Dendritic cell treated with granulocyte-macrophage colony-stimulating factor and Interleukin-4, amounts not matched to agents 40 ng/mL and 50 ng/mL, for 4 days (primary cell): ENCODE measurements around the gene MATN4.

Source experiments
- H3K27ac Mint-ChIP-seq: one replicate; pipeline ENCODE4 v1.8.0; 2022; ENCODE audit warnings: mild to moderate bottlenecking, mixed read lengths
- H3K27me3 Mint-ChIP-seq: one replicate; pipeline ENCODE4 v1.8.0; 2022; ENCODE audit warnings: mild to moderate bottlenecking, mixed read lengths
- H3K36me3 Mint-ChIP-seq: one replicate; pipeline ENCODE4 v1.8.0; 2022; ENCODE audit warnings: low read depth, mixed read lengths
- H3K4me1 Mint-ChIP-seq: one replicate; pipeline ENCODE4 v1.8.0; 2022; ENCODE audit warnings: low read depth, mixed read lengths
- H3K4me3 Mint-ChIP-seq: one replicate; pipeline ENCODE4 v1.8.0; 2022; ENCODE audit warnings: mild to moderate bottlenecking, moderate library complexity, mixed read lengths
- H3K9me3 Mint-ChIP-seq: one replicate; pipeline ENCODE4 v1.8.0; 2022; ENCODE audit warnings: mixed read lengths
- intact Hi-C: fragments of 100-400 bp; cut with micrococcal nuclease; formaldehyde crosslinking; loops from one replicate; pipeline ENCODE4 v1.15.0; 2022

The MATN4 gene

DNA sequence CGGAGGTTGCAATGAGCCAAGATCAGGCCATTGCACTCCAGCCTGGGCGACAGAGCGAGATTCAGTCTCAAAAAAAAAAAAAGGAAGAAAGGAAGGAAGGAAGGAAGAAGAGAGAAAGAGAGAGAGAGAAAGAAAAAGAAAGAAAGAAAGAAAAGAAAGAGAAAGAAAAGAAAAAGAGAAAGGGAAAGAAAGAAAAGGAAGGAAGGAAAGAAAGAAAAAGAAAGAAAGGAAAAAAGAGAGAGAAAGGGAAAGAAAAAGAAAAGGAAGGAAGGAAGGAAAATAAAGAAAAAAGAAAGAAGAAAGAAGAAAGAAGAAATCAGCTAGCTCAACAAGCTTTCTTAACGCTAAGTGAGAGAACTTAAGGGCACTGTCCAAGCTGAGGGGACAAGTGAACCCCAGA, 7.6 kb upstream of the MATN4 start:
- H3K4me3 Mint-ChIP-seq: no peak overlapping the region
- H3K27me3 Mint-ChIP-seq: peaks cover 72% of the 10 kb centered on the region
- H3K27ac Mint-ChIP-seq: no peak overlapping the region
- peaks cover 16% of the 10 kb centered on the region for H3K4me1 Mint-ChIP-seq
- no peaks in the 10 kb centered on the region for H3K36me3 Mint-ChIP-seq
- intact Hi-C loops: no loop called here
- H3K9me3 Mint-ChIP-seq: no peaks in the 10 kb centered on the region

GRCh38 chr20:45313943-45314342, 5.8 kb upstream of the MATN4 start:
- H3K4me1 Mint-ChIP-seq: peaks cover 13% of the 10 kb centered on the region
- intact Hi-C loops: no loop called here
- H3K27ac Mint-ChIP-seq: no peak overlapping the region
- peaks cover 76% of the 10 kb centered on the region for H3K27me3 Mint-ChIP-seq
- no peaks in the 10 kb centered on the region for H3K36me3 Mint-ChIP-seq
- H3K9me3 Mint-ChIP-seq: no peaks in the 10 kb centered on the region
- H3K4me3 Mint-ChIP-seq: no peak overlapping the region

- no peaks in the 10 kb centered on the region for H3K36me3 Mint-ChIP-seq
- H3K27ac Mint-ChIP-seq: no peak overlapping the region
- peaks cover 78% of the 10 kb centered on the region for H3K27me3 Mint-ChIP-seq
- intact Hi-C loops: no loop called here
- no peaks in the 10 kb centered on the region for H3K9me3 Mint-ChIP-seq
- H3K4me3 Mint-ChIP-seq: no peak overlapping the region
- peaks cover 11% of the 10 kb centered on the region for H3K4me1 Mint-ChIP-seq
Observed at GRCh38 chr20:45313065-45313695, 5.1 kb upstream of the MATN4 start.

DNA sequence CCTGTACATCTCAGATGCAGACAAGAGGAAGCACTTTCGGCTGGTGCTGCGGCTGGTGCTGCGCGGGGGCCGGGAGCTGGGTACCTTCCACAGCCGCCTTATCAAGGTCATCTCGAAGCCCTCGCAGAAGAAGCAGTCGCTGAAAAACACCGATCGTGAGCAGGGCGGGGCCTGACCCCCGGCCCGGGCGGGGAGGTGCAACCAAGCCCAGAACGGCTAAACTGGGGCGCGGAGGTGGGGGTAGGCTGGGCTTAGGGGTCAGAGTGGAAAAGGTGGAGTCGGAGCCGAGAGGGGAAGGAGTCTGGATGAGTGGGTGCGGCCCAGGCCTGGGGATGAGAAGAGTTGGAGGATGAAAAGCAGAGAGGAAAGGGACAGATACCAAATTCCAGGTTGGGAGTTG, 4.1 kb upstream of the MATN4 start:
- Mint-ChIP-seq H3K36me3 (no peaks in the 10 kb centered on the region), H3K27me3 (peaks cover 79% of the 10 kb centered on the region), H3K27ac (no peak overlapping the region), H3K4me3 (no peak overlapping the region), H3K9me3 (no peaks in the 10 kb centered on the region), H3K4me1 (peaks cover 11% of the 10 kb centered on the region)
- intact Hi-C loops: no loop called here

GRCh38 chr20:45311589-45312211, 3.6 kb upstream of the MATN4 start:
- no peak overlapping the region for H3K4me3 Mint-ChIP-seq
- H3K27me3 Mint-ChIP-seq: peaks cover 77% of the 10 kb centered on the region
- intact Hi-C loops: no loop called here

GRCh38 chr20:45309075-45309474, 976 bp upstream of the MATN4 start:
- intact Hi-C loops: no loop called here
- Mint-ChIP-seq H3K4me3 (no peak overlapping the region), H3K27me3 (peaks cover 77% of the 10 kb centered on the region), H3K36me3 (no peaks in the 10 kb centered on the region), H3K27ac (no peak overlapping the region), H3K4me1 (peaks cover 11% of the 10 kb centered on the region), H3K9me3 (no peaks in the 10 kb centered on the region)

More at GRCh38 chr20:45311589-45312211, 3.6 kb upstream of the MATN4 start:
- H3K27ac Mint-ChIP-seq: no peak overlapping the region
- no peaks in the 10 kb centered on the region for H3K9me3 Mint-ChIP-seq
- no peaks in the 10 kb centered on the region for H3K36me3 Mint-ChIP-seq
- H3K4me1 Mint-ChIP-seq: peaks cover 11% of the 10 kb centered on the region

- H3K9me3 Mint-ChIP-seq: no peaks in the 10 kb centered on the region
- peaks cover 11% of the 10 kb centered on the region for H3K4me1 Mint-ChIP-seq
- H3K4me3 Mint-ChIP-seq: no peak overlapping the region
- peaks cover 77% of the 10 kb centered on the region for H3K27me3 Mint-ChIP-seq
- no peaks in the 10 kb centered on the region for H3K36me3 Mint-ChIP-seq
- intact Hi-C loops: no loop called here
- no peak overlapping the region for H3K27ac Mint-ChIP-seq
Observed at GRCh38 chr20:45307076-45307640, 941 bp downstream of the MATN4 start.

DNA sequence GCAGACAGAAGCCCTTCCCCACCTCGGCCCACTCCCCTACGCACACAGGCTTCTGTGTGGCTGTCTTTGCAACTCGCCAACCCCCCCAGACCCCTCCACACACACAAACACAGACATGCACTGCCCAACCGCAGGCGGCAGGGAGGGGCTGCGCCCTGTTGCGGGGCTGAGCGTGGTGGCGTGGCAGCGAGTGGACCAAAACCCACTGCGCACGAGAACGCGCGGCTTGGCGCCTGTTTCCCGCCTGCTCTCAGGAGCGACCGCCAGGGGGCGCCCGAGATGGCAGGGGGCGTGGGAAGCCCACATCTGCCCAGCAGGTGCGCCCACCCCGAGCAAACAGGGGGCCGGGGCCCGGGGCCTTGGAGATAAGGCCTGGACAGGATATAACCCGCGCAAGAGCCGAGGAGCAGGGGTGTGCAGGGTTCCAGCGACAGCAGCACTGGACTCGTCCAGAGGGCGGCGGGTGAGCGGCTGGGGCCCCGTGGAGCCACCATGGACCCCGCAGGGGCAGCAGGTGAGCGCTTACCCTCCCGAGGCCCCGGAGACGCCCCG, 1.6 kb downstream of the MATN4 start, which contains the start of gene RBPJL:
TSS of gene RBPJL (plus strand) at position 410 of the 552 bp plus-strand sequence. CDS start at position 493, 83 bp downstream.
- intact Hi-C loops: no loop called here
- peaks cover 8% of the 10 kb centered on the region for H3K4me1 Mint-ChIP-seq
- H3K27ac Mint-ChIP-seq: no peak within 1 kb of the TSS
- no peaks in the 10 kb centered on the region for H3K36me3 Mint-ChIP-seq
- H3K9me3 Mint-ChIP-seq: no peaks in the 10 kb centered on the region
- no peak within 1 kb of the TSS for H3K4me3 Mint-ChIP-seq
- peaks cover 73% of the 10 kb centered on the region for H3K27me3 Mint-ChIP-seq

GRCh38 chr20:45305262-45305661, 2.8 kb downstream of the MATN4 start:
- Mint-ChIP-seq H3K4me3 (no peak overlapping the region), H3K27me3 (peaks cover 63% of the 10 kb centered on the region), H3K36me3 (no peaks in the 10 kb centered on the region), H3K4me1 (no peaks in the 10 kb centered on the region), H3K27ac (no peak overlapping the region), H3K9me3 (no peaks in the 10 kb centered on the region)
- intact Hi-C loops: no loop called here

DNA sequence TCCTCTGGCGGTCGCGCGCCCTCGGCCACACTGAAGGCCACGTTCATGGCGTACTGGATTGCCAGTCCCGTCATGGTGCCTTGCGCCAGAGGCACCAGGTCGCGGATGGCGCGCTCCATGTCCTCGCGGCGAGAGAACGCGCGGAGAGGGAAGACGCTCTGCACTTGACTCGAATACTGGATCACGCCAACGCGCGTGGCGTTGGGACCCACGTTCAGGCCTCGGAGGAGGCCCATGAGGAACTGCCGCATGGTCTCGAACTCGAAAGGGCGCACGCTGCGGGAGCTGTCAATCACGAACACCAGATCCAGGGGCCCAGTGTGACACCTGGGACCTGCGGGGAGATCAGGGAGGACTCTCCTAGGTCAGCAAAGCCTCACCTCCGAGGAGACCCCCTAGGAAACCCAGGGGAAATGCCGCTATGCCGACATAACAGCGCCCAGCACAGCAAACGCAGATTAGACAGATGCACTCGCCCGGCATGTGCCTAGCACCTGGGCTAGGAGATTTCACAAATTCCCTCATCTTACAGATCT, 3.6 kb downstream of the MATN4 start:
- H3K27ac Mint-ChIP-seq: no peak overlapping the region
- no peaks in the 10 kb centered on the region for H3K9me3 Mint-ChIP-seq
- no peaks in the 10 kb centered on the region for H3K4me1 Mint-ChIP-seq
- no peak overlapping the region for H3K4me3 Mint-ChIP-seq
- no peaks in the 10 kb centered on the region for H3K36me3 Mint-ChIP-seq
- intact Hi-C loops: no loop called here
- H3K27me3 Mint-ChIP-seq: peaks cover 62% of the 10 kb centered on the region

GRCh38 chr20:45303586-45304463, 4.3 kb downstream of the MATN4 start:
- no peak overlapping the region for H3K27ac Mint-ChIP-seq
- H3K36me3 Mint-ChIP-seq: no peaks in the 10 kb centered on the region

DNA sequence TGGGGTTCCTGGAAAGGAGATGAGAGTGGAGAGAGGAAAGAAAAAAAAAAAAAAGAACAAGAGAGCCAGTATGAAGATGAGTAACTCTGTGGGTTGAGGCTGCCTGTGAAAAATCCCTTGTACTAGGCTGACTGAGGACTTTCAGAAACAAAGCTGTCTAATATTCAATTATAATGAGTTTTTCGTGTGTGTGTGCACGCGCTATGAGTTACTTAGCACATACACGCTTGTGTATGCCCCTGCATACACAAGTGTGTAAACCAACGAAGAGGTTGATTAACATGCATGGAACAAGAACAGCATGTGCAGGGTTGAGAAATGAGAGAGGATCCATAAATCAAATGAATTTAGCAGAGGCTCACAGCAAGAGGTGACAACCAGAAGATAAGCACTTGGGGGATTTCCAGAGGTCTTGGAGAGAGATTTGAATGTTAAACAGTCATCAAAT, 6.3 kb downstream of the MATN4 start:
- intact Hi-C loops: no loop called here

More at GRCh38 chr20:45303586-45304463, 4.3 kb downstream of the MATN4 start:
- peaks cover 62% of the 10 kb centered on the region for H3K27me3 Mint-ChIP-seq
- H3K9me3 Mint-ChIP-seq: no peaks in the 10 kb centered on the region
- no peaks in the 10 kb centered on the region for H3K4me1 Mint-ChIP-seq
- intact Hi-C loops: no loop called here
- no peak overlapping the region for H3K4me3 Mint-ChIP-seq

DNA sequence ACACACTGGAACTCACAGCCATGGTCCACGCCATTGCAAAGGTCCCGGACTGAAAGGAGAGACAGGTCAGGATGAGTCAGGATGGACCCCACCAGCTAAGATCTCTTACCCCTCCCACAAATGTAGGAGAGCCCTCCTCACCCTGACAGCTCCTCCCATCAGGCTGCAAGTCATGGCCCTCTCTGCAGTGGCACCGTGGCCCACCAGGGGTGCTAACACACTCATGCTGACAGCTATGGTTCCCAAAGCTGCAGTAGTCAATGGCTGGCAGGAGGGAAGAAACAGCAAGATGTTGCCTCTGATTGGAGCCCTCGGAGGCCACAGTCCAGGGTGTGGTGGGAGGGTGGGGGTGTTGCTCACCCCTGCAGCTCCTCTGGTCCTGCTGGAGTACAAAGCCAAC, 7.1 kb downstream of the MATN4 start:
- H3K27me3 Mint-ChIP-seq: peaks cover 46% of the 10 kb centered on the region
- H3K27ac Mint-ChIP-seq: no peak overlapping the region

More for the DNA sequence above, 6.3 kb downstream of the MATN4 start:
- no peak overlapping the region for H3K27ac Mint-ChIP-seq
- no peak overlapping the region for H3K4me3 Mint-ChIP-seq
- no peaks in the 10 kb centered on the region for H3K4me1 Mint-ChIP-seq
- H3K27me3 Mint-ChIP-seq: peaks cover 50% of the 10 kb centered on the region
- no peaks in the 10 kb centered on the region for H3K9me3 Mint-ChIP-seq
- no peaks in the 10 kb centered on the region for H3K36me3 Mint-ChIP-seq

More for the DNA sequence above, 7.1 kb downstream of the MATN4 start:
- Mint-ChIP-seq H3K4me3 (no peak overlapping the region), H3K9me3 (no peaks in the 10 kb centered on the region), H3K4me1 (no peaks in the 10 kb centered on the region), H3K36me3 (no peaks in the 10 kb centered on the region)
- intact Hi-C loops: no loop called here
